Globus pallidus (tissue), 1 donor: ENCODE measurements around the gene CYP11A1.
"Not testable (repeated sequence)": the region's sequence is repeated elsewhere in the genome, so short reads cannot be mapped to it uniquely, and the experiment has no call there.

Experiments
- DNase-seq: peaks from one replicate; pipeline ENCODE4 v3.0.0-alpha.2; 2015; ENCODE audit warnings: low spot score

CYP11A1 gene

DNA sequence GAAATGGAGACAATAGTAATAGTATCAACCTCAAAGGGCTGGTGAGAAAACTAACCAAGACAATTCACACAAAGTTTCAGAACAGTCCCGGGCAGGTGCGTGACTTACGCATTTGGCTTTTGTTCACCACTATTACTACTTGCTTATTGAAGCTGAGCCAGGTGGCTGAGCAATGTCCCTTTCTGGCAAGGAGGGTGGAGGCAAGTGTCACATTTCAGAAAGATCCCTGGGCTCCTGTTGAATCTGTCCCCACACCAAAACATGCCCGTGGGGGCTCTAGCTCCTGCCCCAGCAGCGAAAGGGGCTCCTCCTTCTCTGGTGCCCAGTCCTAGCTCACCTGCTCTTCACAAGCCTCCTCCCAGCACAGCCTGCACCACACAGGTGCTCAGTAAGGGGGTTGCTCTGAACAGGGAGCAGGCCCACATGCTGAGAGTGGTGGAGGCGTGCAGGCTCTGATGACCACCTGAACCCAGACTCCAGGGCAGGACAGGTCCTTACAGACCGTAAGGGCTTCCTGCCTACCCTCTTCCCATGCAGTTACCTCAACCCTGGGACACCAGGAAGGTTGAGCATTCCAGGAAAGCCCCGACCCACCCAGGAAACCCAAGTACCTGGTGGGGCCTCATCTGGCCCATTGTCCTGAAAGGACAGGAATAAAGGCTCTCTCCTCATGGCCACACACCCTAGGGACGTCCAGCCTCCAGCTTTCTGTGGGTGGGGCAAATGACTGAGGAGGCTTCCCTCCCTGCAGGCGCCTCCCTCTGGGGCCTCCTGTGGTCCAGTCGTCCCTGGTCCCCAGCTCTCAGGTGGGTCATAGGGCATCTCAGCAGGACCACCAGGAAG lies 33.7 kb upstream of the CYP11A1 start:
- no peak for DNase-seq

DNA sequence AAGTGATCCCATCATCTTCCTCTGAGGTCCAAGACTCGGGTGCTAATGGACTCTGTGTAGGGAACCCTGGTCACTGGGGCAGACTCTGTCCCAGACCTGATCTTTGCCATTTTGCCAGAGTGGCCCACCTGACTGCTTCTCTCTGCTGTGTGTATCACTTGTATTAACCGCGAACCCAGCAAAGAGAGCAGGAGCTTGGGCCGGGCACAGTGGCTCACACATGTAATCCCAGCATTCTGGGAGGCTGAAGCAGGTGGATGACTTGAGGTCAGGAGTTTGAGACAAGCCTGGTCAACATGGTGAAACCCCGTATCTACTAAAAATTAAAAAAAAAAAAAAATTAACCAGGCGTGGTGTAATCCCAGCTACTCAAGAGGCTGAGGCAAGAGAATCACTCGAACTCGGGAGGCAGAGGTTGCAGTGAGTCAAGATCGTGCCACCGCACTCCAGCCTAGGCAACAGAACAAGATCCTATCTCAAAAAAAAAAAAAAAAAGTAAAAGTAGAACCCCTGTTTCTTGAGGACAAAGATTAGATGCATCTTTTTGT lies 32.9 kb upstream of the CYP11A1 start:
- DNase-seq, result no peak

DNA sequence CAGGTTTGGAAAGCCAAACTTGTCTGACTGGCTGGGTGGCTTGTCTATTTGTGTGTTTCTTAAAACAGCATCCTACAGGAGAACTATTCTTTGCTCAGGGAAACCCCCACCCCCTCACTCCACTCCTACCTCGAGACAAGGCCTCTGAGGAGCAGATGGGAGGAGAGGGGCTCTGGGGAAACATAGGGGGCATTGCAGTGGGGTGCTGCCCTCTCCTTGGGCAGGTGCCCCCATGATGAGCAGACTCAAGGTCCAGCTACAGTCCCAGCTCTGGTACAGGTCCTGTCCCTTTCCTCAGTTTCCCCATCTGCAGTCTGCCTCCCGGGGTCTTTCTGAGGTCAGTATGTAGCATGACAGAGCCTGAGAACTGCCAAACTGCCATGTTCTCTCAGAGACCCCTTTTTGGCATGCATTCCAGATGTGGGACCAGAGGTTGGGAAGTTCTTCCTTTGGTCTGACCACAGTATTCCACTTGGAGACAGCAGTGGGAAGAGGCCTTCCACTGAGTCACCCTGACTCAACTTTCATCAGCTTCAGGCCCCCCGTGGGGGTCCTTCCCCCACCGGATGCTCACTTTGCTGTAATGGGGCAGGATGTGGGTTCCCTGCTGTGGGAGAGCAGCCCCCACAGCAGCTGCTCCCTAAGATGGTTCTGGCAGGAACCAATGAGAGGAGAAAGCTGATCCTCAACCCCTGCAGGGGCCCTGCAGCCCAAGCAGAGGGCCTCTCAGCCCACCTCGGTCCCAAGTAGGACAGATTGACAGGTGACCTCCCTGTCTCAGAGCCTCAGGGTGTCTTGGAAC lies 32.3 kb upstream of the CYP11A1 start:
- DNase-seq, result no peak

DNA sequence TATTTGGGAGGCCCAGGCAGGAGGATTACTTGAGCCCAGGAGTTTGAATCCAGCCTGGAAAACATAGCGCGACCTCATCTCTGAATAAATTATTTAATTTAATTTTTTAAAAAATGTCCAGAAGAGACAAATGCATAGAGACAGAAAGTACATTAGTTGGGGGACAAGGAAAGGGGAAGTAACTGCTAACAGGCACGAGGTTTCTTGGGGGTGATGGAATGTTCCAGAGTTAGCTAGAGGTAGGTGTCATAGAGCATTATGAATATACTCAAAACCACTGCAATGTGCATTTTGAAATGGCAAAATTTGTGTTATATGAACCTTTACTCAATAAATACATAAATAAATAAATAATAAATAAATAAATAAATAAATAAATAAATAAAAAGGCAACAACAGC lies 31.7 kb upstream of the CYP11A1 start:
- no peak for DNase-seq

DNA sequence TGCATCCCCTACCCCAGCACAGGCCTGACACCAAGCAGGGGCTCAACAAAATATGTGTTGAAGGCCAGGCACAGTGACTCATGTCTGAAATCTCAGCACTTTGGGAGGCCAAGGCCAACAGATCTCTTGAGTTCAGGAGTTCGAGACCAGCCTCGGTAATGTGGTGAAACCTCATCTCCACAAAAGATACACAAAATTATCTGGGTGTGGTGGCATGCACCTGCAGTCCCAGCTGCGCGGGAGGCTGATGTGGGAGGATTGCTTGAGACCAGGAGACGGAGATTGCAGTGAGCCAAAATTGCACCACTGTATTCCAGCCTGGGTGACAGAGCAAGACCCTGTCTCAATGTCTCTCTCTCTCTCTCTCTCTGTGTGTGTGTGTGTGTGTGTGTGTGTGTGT lies 30.7 kb upstream of the CYP11A1 start:
- DNase-seq, result no peak

DNA sequence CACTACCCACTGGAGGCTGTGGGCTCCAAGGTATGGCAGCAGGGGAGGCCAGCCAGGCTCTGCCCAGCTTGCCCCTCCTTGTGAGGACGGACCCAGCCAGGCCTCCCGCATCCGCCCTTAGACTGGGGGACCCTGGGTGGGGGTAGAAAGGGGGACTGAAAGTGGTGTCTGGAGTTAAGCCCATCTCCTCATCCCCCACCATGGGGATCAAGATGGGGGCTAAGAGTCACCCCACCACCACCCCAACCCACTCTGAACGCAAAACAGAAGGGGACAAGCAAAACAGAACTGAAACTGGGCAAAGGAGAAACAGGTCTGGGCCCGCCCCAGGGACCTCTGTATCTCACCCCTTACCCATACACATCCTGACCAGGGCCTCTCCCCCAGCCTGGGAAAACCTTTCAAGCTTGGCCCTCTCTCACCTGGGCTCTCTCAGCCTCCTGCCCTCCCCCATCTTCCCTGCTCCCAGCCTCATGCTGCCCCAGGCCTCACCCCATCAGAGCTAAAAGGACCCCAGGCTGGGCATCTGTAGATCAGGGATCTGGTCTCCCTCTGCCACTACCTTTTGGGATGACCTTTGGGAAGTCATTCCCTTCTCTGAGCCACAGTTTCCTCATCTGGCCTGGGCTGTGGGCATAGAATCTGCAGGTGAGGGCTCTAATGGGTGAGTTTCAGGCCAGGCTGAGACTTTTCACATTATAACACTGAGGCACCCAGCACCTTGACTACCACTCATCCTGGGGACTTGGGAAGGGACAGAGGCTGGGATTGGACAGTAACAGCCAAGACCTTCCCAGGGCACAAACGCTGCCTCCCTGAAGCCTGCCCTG lies 30.0 kb upstream of the CYP11A1 start:
- DNase-seq, result no peak

DNA sequence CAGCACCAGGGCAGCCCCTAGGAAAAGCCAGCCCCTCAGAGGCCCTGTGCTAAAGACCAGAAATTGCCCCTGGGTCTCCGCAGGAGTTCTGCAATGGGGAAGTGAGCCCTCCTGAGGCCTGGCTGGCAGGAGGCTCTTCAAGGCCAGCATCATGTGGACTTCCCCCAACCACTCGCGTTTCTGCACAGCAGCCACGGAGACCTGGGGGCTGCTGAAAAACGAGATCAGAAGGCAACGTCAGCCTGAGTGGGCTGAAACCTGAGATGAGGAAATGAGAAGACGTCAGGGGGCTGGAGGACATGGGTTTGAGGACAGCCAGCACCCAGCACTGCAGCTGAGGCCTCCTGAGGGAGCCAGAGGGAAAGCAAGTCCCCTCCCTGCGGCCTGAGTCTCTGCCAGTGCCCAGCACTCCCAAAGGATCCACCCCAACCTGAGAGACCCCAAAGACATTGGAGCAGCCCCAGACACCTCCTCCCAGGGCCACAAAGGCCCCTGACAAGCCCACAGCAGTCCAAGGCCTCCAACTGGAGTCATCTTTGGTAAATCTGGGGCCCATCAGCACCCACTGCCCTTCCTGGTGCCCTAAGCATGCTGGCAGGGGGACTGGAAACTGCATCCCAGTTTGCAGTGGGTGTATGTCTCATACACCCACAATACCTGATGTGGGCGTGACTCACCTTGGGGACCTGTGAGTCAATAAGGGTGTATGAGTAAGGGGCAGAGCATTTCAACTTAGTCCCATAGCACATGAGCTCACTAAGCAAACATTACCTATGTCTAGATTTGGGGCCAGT lies 29.2 kb upstream of the CYP11A1 start:
- DNase-seq, result peak; percentile 55

DNA sequence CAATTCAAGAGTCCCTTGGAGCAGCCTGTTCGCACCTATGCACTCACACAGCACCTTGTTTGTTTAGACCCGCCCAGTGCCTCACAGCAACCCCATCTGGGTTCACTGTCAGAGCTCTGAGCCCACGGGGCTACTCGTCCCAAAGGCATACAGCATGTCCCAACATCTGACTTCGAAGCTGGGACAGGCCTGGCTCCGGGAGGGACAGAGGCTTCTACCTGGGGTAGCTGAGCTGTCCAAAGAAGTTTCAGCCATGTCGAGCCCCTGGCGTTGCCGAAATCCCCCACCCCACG lies 28.6 kb upstream of the CYP11A1 start:
- DNase-seq, result no peak

DNA sequence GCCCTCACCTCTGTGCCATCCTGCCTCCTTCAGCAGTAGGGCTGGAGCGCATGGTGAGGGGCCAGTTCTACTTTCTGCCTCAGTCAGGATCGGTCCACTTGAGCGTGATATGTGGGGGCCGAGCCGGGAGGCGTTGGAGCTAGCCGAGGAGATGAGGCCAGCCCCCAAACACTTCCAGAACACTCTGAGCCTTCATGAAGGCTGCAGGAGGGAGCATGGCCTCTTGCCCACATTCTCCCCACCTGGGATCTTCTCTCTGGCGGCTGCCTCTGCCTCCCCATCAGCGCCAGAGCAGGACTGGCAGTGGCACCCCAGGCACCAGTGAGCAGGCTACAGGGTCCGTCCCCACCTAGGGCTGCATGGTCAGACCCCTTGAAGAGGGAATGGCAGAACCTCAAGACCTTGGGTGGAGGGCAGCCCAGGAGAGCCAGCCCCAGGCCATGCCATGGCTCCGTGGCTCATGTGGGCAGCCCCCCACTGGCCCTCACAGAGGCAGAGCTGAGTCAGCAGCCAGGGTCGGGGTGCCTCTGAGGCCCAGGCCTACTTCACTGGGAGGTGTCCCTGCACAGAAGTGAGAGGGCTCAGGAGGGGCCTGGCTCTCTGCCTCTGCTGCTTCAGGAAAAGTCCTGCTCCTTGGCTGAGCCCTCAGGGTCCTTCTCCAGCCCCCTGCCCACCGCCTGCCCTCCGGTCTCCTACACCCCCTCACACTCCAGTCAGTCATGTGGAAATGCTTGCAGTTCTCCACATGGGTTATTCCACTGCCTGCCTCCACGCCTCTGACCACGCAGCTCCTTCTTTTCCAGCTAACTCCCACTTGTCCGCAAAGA lies 28.1 kb upstream of the CYP11A1 start:
- no peak for DNase-seq

DNA sequence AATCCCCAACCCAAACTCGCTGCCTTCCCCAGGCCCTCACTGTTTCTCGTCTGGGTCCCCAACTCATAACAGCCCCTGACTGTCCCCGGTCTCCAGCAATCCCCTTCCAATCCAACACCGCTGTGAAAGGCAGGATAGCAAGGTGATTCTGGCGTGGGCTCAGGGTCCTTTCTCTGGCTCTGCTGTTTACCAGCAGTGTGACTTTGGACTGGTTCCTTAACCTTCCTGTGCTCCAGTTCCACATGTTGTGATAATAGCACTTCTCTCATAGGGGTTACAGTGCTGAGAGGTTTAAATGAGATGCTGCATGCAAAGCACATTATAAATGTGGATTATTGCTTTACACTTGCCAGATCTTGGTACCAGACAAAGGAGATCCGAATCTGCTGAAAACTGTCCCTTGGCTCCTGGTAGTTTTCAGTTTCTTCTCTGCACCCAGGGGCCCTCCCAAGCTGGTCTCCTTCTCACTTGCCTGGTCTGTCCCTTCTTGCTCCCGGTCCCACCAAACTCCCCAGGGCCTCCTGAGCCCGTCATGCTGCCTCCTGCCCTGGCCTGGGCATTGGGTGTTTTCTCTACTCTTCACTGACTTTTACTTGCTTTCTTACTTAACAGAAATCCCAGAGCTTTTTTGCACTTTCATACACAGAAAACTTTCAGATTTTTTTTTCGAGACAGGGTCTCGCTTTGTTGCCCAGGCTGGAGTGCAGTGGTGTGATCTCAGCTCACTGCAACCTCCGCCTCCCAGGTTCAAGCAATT lies 26.8 kb upstream of the CYP11A1 start:
- no peak for DNase-seq

DNA sequence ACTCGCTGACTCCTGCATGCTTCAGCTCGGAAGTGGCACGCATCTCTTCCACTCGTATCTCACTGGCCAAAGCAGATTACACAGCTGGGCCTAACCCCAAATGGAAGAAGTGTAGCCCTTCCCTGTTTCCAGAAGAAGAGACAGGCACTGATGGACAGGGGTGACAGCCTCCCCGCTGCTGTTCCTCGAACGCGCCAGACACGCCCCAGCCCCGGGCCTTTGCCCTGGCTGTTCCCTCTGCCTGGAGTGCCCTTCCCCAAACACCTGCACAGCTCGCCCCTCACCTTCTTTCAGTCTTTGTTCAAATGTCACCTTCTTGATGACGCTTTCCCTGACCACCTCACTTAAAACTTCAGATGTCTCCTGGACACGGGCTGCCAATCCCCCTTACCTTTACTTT lies 26.0 kb upstream of the CYP11A1 start:
- no peak for DNase-seq

DNA sequence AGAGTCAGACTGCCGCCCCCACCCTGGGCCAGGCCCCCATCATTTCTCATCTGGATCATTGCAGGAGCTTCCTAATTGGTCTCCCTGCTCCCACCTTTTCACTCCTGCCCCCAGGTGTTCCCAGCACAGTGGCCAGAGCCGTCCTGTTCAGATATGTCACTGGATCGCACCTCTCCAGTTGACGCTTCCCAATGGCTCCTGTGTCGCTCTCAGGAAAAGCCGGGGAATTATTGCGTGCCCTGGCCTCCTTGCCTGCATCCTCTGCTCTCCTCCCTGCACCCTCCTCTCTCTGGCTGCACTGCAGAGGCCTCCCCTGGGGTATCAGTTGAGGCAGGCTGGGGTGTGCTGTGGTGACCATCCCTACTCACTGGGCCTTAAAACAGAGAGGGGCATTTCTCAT lies 25.5 kb upstream of the CYP11A1 start:
- DNase-seq, result no peak

DNA sequence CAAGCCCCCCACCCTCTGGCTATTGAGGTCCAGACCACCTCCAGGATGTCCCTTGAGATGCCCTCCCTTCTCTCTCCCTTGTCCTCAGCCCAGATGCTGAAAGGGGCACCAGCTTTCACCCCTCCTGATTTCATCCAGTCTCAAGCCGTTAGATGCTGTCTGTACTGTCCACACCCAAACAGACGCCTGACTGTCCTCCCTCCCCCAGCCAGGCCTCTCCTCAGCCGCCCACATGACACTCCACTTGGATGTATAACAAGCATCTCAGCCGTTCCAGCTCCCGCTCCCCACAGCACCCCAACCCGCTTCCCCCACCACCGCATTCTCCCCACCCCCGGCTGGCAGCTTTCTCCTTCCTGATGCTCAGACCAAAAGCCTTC lies 25.0 kb upstream of the CYP11A1 start:
- peak; percentile 67 for DNase-seq

DNA sequence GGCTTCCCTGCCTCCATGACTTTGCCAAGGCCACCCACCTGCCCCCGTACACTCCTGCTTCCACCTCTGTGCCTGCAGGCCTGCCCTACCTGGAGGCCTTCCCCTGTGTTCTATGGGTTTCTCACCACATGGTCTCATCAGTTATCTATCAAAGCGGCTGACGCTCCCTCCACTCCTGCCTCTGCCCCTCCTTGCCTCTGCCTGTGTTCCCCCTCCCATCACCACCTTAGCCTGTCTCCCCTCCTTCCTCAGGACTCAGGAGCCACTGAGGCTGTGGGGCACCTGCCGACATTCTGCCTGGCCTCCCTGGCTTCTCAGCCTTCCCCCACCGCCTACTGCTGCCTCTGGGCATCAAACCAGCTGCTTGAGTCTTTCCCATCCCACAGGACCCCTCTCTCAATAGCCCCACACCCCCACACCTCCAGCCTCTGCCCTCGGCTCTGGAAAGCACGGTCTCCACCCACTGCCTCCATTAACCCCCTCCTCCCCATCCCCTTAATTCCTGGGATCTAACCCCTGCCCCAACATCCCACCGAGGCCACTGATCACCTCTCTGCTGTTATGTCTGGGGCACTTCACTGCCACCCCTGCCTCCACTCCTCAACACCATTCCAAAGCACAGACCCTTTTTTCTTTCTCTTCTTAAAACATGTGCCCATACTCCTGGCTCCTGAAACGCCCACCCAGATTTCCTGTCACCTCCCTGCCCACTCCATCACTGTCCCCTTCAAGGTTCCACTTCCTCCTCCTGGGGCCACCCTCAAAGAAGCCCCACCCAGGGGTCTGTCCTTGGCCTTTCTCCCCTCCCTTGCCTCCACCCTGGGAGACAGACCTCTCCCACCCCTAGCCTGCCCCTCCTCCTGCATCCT lies 24.4 kb upstream of the CYP11A1 start:
- DNase-seq, result no peak

DNA sequence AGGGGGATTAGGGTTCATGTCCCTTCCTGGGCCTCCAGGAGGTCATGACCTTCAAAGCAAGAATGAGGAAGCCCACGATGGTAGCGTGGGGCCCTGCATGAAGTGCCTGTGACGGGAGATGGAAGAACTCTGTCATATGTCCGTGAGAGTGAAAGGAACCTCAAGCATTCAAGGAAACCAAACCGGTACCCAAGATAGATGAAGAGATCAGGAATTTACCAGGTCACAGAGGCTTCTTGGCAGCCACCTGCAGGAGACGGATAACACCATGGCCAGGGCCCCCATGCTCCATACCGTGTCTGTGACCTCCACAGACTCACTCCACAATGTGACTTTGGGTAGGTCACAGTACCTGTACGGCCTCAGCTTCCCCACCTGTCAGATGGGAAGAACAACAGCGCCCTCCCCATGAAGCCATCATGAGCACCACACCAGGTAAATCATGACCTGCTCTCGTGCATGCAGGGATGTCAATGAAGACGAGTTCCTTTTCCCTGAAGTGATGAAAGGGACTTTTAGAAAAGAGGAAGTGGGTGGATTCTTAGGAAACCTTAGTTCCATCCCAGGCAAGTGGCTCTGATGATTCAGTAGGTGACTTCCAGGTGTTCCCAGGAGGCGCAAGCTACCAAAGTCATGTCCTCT lies 23.3 kb upstream of the CYP11A1 start:
- DNase-seq, result no peak

DNA sequence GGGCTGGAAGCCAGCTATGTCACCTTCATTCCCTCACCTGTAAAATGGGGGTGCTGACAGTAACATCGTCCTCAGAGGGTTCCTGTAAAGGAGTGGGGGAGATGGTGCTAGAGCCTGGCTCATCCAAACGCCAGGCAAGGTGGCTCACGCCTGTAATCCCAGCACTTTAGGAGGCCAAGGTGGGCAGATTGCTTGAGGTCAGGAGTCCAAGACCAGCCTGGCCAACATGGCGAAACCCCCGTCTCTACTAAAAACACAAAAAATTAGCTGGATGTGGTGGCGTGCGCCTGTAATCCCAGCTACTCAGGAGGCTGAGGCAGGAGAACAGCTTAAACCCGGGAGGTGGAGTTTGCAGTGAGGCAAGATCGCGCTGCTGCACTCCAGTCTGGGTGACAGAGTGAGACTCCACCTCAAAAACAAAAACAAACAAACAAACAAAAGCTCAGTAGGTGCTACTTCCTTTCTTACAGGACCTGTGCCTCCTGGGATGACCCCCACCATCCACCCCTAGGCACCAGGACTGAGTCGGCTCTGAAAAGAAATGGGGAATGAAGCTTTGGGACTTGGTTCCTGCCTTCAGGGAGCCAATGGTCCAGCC lies 22.7 kb upstream of the CYP11A1 start:
- not testable (repeated sequence) for DNase-seq

DNA sequence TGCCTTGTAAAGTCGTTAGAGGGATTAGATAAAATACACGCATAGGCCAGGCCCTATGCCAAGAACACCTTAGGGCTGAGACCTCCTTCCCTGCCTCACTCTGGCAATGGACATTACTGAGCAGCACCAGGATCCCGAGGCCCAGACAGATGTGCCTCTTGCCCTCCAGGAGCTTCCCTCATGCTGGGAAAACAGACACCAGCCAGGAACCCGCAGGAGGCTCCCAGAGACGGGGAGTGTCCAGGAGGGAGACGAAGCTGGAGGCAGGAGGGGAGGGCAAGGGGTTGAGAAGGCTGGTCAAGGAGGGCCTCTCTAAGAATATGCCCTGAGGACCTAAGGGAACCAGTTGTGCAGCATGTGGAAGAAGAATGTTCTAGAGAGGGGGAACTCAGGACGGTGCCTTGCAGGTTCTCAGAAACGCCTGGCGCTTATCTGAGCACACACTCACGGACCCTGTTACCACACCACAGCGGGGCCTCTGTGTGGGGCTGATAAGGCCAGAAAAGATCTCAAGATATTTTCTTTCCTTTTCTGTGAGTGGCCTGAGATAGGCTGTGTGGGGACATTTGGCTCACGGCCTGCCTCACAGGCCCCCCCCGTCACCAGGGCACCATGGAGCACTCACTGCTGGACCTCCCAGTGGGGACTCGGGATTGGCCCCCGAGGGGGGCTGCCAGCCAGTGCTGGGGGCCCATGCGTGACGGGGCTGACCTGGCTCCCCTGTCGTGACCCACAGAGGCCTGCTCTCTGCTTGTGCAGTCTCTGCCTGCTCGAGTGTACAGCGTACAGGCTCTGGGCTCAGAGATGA lies 22.0 kb upstream of the CYP11A1 start:
- no peak for DNase-seq
